GM18907 (cell line): ENCODE results near the gene UNC5C.
A peak's percentile ranks its signal among the peaks of the same experiment; 100 is the strongest.

ENCODE experiments used
- ATAC-seq: cut with Tn5 transposase; IDR thresholded peaks from one replicate; pipeline ENCODE4 v1.9.1; 2021; ENCODE audit warnings: mild to moderate bottlenecking, moderate library complexity; ENCODE audit not compliant: unreplicated experiment

Gene UNC5C

GRCh38 chr4:95522682-95523530 lies 25.9 kb downstream of the UNC5C start:
- ATAC-seq: no peak

GRCh38 chr4:95517576-95518345 lies 31.0 kb downstream of the UNC5C start:
- ATAC-seq: no peak

GRCh38 chr4:95516528-95517017 lies 32.2 kb downstream of the UNC5C start:
- ATAC-seq: no peak

- no peak for ATAC-seq
Measured at GRCh38 chr4:95515589-95515988, 33.2 kb downstream of the UNC5C start.

- no peak for ATAC-seq
Measured at GRCh38 chr4:95513022-95513421, 35.8 kb downstream of the UNC5C start.

- ATAC-seq: no peak
Measured at GRCh38 chr4:95511477-95511876, 37.3 kb downstream of the UNC5C start.

- no peak for ATAC-seq
Measured at GRCh38 chr4:95510877-95511276, 37.9 kb downstream of the UNC5C start.

GRCh38 chr4:95510145-95510544 lies 38.6 kb downstream of the UNC5C start:
- ATAC-seq: peak; percentile 44

- ATAC-seq: no peak
Measured at GRCh38 chr4:95508421-95508820, 40.4 kb downstream of the UNC5C start.

- no peak for ATAC-seq
Measured at GRCh38 chr4:95507561-95507960, 41.2 kb downstream of the UNC5C start.

GRCh38 chr4:95507147-95507546 lies 41.6 kb downstream of the UNC5C start:
- no peak for ATAC-seq

- ATAC-seq: no peak
Measured at GRCh38 chr4:95506264-95506663, 42.5 kb downstream of the UNC5C start.

GRCh38 chr4:95505799-95506198 lies 43.0 kb downstream of the UNC5C start:
- no peak for ATAC-seq

- ATAC-seq: no peak
Measured at GRCh38 chr4:95505151-95505550, 43.6 kb downstream of the UNC5C start.

- ATAC-seq: no peak
Measured at GRCh38 chr4:95504501-95504900, 44.3 kb downstream of the UNC5C start.

GRCh38 chr4:95500361-95500760 lies 48.4 kb downstream of the UNC5C start:
- no peak for ATAC-seq

- no peak for ATAC-seq
Measured at GRCh38 chr4:95499291-95499696, 49.5 kb downstream of the UNC5C start.

GRCh38 chr4:95494186-95494585 lies 54.6 kb downstream of the UNC5C start:
- no peak for ATAC-seq

GRCh38 chr4:95478679-95479078 lies 70.1 kb downstream of the UNC5C start:
- no peak for ATAC-seq

GRCh38 chr4:95476121-95476520 lies 72.7 kb downstream of the UNC5C start:
- ATAC-seq: no peak

GRCh38 chr4:95472534-95472933 lies 76.2 kb downstream of the UNC5C start:
- no peak for ATAC-seq

- no peak for ATAC-seq
Measured at GRCh38 chr4:95470622-95471021, 78.2 kb downstream of the UNC5C start.
